Tibial artery (tissue), 4 donors: ENCODE results near the gene CEL.
"Not testable (repeated sequence)": the region's sequence is repeated elsewhere in the genome, so short reads cannot be mapped to it uniquely, and the experiment has no call there.

Experiments
- DNase-seq, 2 donors: peaks; one replicate each; pipeline ENCODE4 v3.0.0-alpha.2; 2019
- H3K27ac ChIP-seq, 2 donors: fragments of 200-600 bp; sonication (generic) in 1 of 2; 1 replicate in 1 of 2; 2 replicates in 1 of 2; pipeline ENCODE4 v1.5.1; 2018 to 2019; ENCODE audit warnings: mild to moderate bottlenecking in 1 of 2
- H3K27me3 ChIP-seq, 2 donors: fragments of 200-600 bp; sonication (generic) in 1 of 2; one replicate each; pipeline versions ENCODE4 v1.5.1 to v1.6.0; 2016 to 2019
- H3K36me3 ChIP-seq, 3 donors: fragments of 200-600 bp; sonication (generic) in 2 of 3; one replicate each; pipeline ENCODE4 v1.5.1; 2016 to 2019; ENCODE audit warnings: mild to moderate bottlenecking in 2 of 3
- H3K4me1 ChIP-seq, 4 donors: fragments of 200-600 bp; sonication (generic) in 2 of 4; 1 replicate in 3 of 4; 2 replicates in 1 of 4; pipeline ENCODE4 v1.5.1; 2016 to 2019
- H3K4me3 ChIP-seq, 2 donors: fragments of 200-600 bp; sonication (generic) in 1 of 2; 1 replicate in 1 of 2; 2 replicates in 1 of 2; pipeline ENCODE4 v1.5.1; 2018 to 2019; ENCODE audit warnings: mild to moderate bottlenecking in 2 of 2
- H3K9me3 ChIP-seq, 3 donors: fragments of 200-600 bp; sonication (generic) in 1 of 3; one replicate each; pipeline ENCODE4 v1.5.1; 2016 to 2019
- CTCF ChIP-seq, 2 experiments: fragments of 200-600 bp in 1 of 2; fragments of 450-650 bp in 1 of 2; IDR thresholded peaks; one replicate each; pipeline ENCODE4 v1.5.1; 2017 to 2019; ENCODE audit warnings: antibody characterized with exemption in 2 of 2, mild to moderate bottlenecking in 1 of 2, moderate library complexity in 1 of 2
- intact Hi-C: fragments of 100-400 bp; cut with DNase I; formaldehyde crosslinking; loops from one replicate; pipeline ENCODE4 v1.15.0; 2023; ENCODE audit warnings: low total_unique reads

CEL gene

GRCh38 chr9:133059623-133060022, 2.2 kb upstream of the CEL start:
- DNase-seq = no peak
- H3K4me3 ChIP-seq = no peak overlapping the region
- no peak for TF ChIP-seq CTCF (IDR thresholded peaks at IDR 0.05)
- intact Hi-C loops = no loop called here
- peaks cover 28 to 47% (median 44%) of the 10 kb centered on the region in 3 donors for H3K36me3 ChIP-seq
- no peaks in the 10 kb centered on the region for H3K9me3 ChIP-seq
- no peaks in the 10 kb centered on the region for H3K27me3 ChIP-seq
- no peak overlapping the region for H3K27ac ChIP-seq
- peaks cover 0 to 22% (median 7%) of the 10 kb centered on the region in 4 donors for H3K4me1 ChIP-seq

DNA sequence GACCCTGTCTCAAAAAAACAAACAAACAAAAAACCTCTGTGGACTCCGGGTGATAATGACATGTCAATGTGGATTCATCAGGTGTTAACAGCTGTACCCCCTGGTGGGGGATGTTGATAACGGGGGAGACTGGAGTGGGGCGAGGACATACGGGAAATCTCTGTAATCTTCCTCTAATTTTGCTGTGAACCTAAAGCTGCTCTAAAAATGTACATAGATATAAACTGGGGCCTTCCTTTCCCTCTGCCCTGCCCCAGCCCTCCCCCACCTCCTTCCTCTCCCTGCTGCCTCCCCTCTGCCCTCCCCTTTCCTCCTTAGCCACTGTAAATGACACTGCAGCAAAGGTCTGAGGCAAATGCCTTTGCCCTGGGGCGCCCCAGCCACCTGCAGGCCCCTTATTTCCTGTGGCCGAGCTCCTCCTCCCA, 1.4 kb upstream of the CEL start:
- no peaks in the 10 kb centered on the region for H3K27me3 ChIP-seq
- no peak for DNase-seq
- no peak overlapping the region for H3K27ac ChIP-seq
- TF ChIP-seq CTCF (IDR thresholded peaks at IDR 0.05) = no peak
- H3K9me3 ChIP-seq = no peaks in the 10 kb centered on the region
- intact Hi-C loops = no loop called here
- peaks cover 0 to 14% (median 0%) of the 10 kb centered on the region in 4 donors for H3K4me1 ChIP-seq
- H3K36me3 ChIP-seq = peaks cover 20 to 47% (median 44%) of the 10 kb centered on the region in 3 donors
- H3K4me3 ChIP-seq = no peak overlapping the region

GRCh38 chr9:133061019-133061763, 590 bp upstream of the CEL start:
- H3K4me3 ChIP-seq, intact Hi-C loops, H3K27ac ChIP-seq, H3K27me3 ChIP-seq, H3K9me3 ChIP-seq, DNase-seq: not testable (repeated sequence)
- H3K4me1 ChIP-seq = peaks cover 0 to 13% (median 0%) of the 10 kb centered on the region in 4 donors
- peaks cover 14 to 46% (median 36%) of the 10 kb centered on the region in 3 donors for H3K36me3 ChIP-seq

- intact Hi-C loops, DNase-seq, H3K4me3 ChIP-seq, H3K9me3 ChIP-seq, H3K27me3 ChIP-seq, H3K27ac ChIP-seq: not testable (repeated sequence)
- Histone ChIP-seq H3K36me3 (peaks cover 5 to 43% (median 22%) of the 10 kb centered on the region in 3 donors), H3K4me1 (peaks cover 0 to 13% (median 0%) of the 10 kb centered on the region in 4 donors)
Measured at GRCh38 chr9:133062569-133062968, 788 bp downstream of the CEL start.

DNA sequence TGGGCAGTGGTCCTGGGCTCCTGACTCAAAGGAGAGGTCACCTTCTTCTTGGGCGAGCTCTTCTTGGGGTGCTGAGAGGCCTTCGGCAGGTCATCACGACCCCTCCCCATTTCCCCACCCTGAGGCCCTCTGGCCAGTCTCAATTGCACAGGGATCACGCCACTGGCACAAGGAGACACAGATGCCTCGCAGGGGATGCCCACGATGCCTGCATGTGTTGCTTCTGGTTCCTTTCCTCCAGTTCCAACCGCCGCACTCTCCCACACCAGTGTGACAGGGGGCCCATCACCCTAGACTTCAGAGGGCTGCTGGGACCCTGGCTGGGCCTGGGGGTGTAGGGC, 1.3 kb downstream of the CEL start:
- Histone ChIP-seq H3K9me3 (no peaks in the 10 kb centered on the region), H3K4me3 (no peak overlapping the region), H3K27me3 (no peaks in the 10 kb centered on the region), H3K36me3 (peaks cover 0 to 42% (median 17%) of the 10 kb centered on the region in 3 donors), H3K27ac (no peak overlapping the region), H3K4me1 (peaks cover 0 to 13% (median 0%) of the 10 kb centered on the region in 4 donors)
- TF ChIP-seq CTCF (IDR thresholded peaks at IDR 0.05) = no peak
- DNase-seq = no peak
- intact Hi-C loops = no loop called here

DNA sequence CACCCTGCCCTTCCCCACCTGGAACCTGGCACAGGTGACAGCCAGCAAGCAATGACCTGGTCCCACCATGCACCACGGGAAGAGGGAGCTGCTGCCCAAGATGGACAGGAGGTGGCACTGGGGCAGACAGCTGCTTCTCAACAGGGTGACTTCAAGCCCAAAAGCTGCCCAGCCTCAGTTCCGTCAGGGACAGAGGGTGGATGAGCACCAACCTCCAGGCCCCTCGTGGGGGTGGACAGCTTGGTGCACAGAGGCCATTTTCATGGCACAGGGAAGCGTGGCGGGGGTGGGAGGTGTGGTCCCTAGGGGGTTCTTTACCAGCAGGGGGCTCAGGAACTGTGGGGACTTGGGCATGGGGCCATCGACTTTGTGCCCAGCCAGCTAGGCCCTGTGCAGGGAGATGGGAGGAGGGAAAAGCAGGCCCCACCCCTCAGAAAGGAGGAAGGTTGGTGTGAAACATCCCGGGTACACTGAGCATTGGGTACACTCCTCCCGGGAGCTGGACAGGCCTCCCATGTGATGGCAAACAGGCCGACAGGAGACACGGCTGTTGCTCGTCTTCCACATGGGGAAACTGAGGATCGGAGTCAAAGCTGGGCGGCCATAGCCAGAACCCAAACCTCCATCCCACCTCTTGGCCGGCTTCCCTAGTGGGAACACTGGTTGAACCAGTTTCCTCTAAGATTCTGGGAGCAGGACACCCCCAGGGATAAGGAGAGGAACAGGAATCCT, 1.9 kb downstream of the CEL start:
- H3K36me3 ChIP-seq = peaks cover 0 to 37% (median 12%) of the 10 kb centered on the region in 3 donors
- DNase-seq = no peak
- intact Hi-C loops = no loop called here
- H3K27me3 ChIP-seq = no peaks in the 10 kb centered on the region
- H3K27ac ChIP-seq = no peak overlapping the region
- H3K9me3 ChIP-seq = no peaks in the 10 kb centered on the region
- no peak for TF ChIP-seq CTCF (IDR thresholded peaks at IDR 0.05)
- H3K4me1 ChIP-seq = peaks cover 0 to 13% (median 0%) of the 10 kb centered on the region in 4 donors
- H3K4me3 ChIP-seq = no peak overlapping the region
